ENCODE results near the gene SRSF11.
A peak's percentile ranks its signal among the peaks of the same experiment; 100 is the strongest.
"Not testable (repeated sequence)": the region's sequence is repeated elsewhere in the genome, so short reads cannot be mapped to it uniquely, and the experiment has no call there.

The SRSF11 gene

GRCh38 chr1:70221238-70222121 lies at the start of gene SRSF11:
SRSF11 (plus strand) TSS chr1:70221380; CDS start chr1:70221637, 257 bp downstream.
- peak; percentile 77 for DNase-seq (ENCODE audit: low spot score)

- DNase-seq (ENCODE audit: low spot score), result no peak
These were observed 49.7 kb upstream of the SRSF11 start for GRCh38 chr1:70171512-70171911.

GRCh38 chr1:70185181-70185580 lies 36.0 kb upstream of the SRSF11 start:
- DNase-seq (ENCODE audit: low spot score), result not testable (repeated sequence)

- no peak for DNase-seq (ENCODE audit: low spot score)
These were observed 32.7 kb upstream of the SRSF11 start for GRCh38 chr1:70188522-70188921.

- DNase-seq (ENCODE audit: low spot score), result no peak
These were observed 31.0 kb upstream of the SRSF11 start for GRCh38 chr1:70190180-70190579.

- not testable (repeated sequence) for DNase-seq (ENCODE audit: low spot score)
These were observed 28.7 kb upstream of the SRSF11 start for GRCh38 chr1:70192446-70192845.

- no peak for DNase-seq (ENCODE audit: low spot score)
These were observed 26.6 kb upstream of the SRSF11 start for GRCh38 chr1:70194601-70195000.

- DNase-seq (ENCODE audit: low spot score), result no peak
These were observed 25.8 kb upstream of the SRSF11 start for GRCh38 chr1:70195342-70195741.

GRCh38 chr1:70196333-70196732 lies 24.8 kb upstream of the SRSF11 start:
- no peak for DNase-seq (ENCODE audit: low spot score)

- DNase-seq (ENCODE audit: low spot score), result no peak
These were observed 21.1 kb upstream of the SRSF11 start for GRCh38 chr1:70200065-70200464.

- DNase-seq (ENCODE audit: low spot score), result no peak
These were observed 18.9 kb upstream of the SRSF11 start for GRCh38 chr1:70202173-70202758.

GRCh38 chr1:70204139-70204538 lies 17.0 kb upstream of the SRSF11 start:
- DNase-seq (ENCODE audit: low spot score), result no peak

- no peak for DNase-seq (ENCODE audit: low spot score)
These were observed 16.6 kb upstream of the SRSF11 start for GRCh38 chr1:70204600-70204999.

GRCh38 chr1:70205071-70205433 lies 16.1 kb upstream of the SRSF11 start:
- DNase-seq (ENCODE audit: low spot score), result no peak

GRCh38 chr1:70205434-70206118 lies 15.6 kb upstream of the SRSF11 start, which contains the start of gene LRRC40:
LRRC40 (minus strand) TSS chr1:70205579; CDS start chr1:70205540, 39 bp downstream.
- DNase-seq (ENCODE audit: low spot score), result peak; percentile 79

GRCh38 chr1:70206833-70207232 lies 14.3 kb upstream of the SRSF11 start:
- DNase-seq (ENCODE audit: low spot score), result not testable (repeated sequence)

- DNase-seq (ENCODE audit: low spot score), result no peak
These were observed 13.7 kb upstream of the SRSF11 start for GRCh38 chr1:70207492-70207891.

GRCh38 chr1:70208292-70208691 lies 12.9 kb upstream of the SRSF11 start:
- DNase-seq (ENCODE audit: low spot score), result no peak

GRCh38 chr1:70210820-70211219 lies 10.4 kb upstream of the SRSF11 start:
- DNase-seq (ENCODE audit: low spot score), result no peak

GRCh38 chr1:70211541-70211940 lies 9.6 kb upstream of the SRSF11 start:
- no peak for DNase-seq (ENCODE audit: low spot score)

- no peak for DNase-seq (ENCODE audit: low spot score)
These were observed 1.2 kb upstream of the SRSF11 start for GRCh38 chr1:70220015-70220414.

- no peak for DNase-seq (ENCODE audit: low spot score)
These were observed 503 bp upstream of the SRSF11 start for GRCh38 chr1:70220517-70221237.

All from HuH-7 (cell line).